HG02642 (cell line): ENCODE data around the gene KIF26A.

ENCODE experiments used
- ATAC-seq: cut with Tn5 transposase; IDR thresholded peaks from one replicate; pipeline ENCODE4 v1.9.1; 2021; ENCODE audit warnings: mild to moderate bottlenecking; ENCODE audit not compliant: unreplicated experiment, poor library complexity

Gene KIF26A

DNA sequence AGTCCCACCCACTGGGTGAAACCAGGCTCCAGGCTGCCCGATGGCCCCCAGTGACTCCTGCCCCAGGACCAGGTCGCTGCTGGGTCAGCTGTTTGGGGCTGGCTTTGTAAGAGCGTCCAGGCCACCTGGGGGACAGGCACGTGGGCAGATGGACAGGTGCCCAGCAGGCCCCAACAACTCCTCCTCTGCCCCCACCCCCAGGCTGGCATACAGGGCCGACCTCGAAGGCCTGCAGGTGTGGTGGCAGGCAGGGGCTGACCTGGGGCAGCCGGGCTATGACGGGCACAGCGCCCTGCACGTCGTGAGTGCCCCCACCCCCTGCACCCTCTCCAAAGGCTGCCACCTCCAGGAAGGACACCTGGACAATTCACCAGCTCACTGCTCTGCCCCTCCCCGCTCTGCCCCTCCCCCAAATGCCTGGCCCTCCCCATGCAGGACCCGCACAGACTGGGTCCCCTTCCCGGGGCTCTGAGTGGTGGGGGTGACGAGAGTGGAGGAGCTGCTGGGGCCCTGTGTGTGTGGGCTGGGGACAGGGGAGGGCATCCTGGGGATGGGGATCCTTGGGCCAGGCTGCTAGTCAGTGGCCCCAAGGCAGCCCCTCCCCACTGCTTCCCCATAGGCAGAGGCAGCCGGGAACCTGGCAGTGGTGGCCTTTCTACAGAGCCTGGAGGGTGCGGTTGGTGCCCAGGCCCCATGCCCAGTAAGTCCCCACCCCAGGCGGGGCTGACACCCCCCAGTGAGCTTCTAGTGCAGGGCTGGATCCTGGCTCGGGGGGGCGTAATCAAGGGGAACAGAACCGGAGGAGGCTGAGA lies 26.9 kb upstream of the KIF26A start:
- no peak for ATAC-seq

- no peak for ATAC-seq
Observed at GRCh38 chr14:104112113-104112505, 26.3 kb upstream of the KIF26A start.

DNA sequence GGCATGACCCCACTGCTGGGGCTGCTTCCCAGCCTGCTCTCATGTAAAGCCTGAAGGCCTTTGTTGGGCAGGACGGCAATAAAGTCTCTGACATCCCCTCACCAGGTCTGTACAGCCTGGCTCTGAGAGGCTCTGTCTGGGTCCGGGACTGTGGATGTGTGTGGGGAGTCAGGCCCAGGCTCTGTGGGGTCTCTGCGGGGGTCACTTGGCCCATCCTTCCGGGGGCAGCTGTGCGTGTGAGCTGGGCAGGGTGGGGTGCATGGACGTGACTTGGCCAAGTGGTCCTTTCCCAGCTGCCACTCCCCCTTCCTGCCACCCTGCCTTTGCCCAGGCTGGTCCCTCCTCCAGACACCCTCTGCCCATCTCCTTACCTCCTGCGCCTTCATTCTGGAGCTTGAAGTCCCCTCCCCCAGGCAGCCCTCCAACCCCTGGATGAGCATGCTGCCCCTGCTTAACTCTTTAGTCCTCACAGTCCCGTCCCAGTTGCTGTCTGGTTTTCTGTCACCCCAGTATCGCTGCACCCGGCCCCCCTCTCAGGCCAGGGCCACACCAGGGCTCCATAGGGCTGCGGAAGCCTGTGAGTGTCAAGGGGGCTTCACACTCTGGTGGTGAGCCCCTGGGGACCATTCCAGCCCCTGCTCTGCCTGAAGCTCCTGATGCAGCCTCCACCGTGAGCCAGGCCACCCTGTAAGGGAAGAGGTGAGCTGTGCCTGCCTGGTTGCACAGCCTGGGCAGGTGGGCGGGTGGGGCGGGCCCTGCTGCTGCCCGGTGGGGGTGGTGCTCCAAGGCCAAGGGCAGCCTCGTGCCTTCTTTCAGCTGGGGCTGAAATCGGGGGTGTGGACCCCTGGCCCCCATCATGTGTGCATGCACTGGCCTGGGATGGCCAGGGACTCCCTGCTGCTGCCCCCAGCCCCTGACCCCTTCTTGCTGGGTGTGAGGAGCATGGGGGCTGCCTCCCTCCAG lies 25.5 kb upstream of the KIF26A start:
- no peak for ATAC-seq

GRCh38 chr14:104113631-104114420 lies 24.6 kb upstream of the KIF26A start:
- no peak for ATAC-seq

GRCh38 chr14:104114421-104115130 lies 23.8 kb upstream of the KIF26A start:
- no peak for ATAC-seq

GRCh38 chr14:104115131-104115600 lies 23.2 kb upstream of the KIF26A start:
- ATAC-seq, result no peak

DNA sequence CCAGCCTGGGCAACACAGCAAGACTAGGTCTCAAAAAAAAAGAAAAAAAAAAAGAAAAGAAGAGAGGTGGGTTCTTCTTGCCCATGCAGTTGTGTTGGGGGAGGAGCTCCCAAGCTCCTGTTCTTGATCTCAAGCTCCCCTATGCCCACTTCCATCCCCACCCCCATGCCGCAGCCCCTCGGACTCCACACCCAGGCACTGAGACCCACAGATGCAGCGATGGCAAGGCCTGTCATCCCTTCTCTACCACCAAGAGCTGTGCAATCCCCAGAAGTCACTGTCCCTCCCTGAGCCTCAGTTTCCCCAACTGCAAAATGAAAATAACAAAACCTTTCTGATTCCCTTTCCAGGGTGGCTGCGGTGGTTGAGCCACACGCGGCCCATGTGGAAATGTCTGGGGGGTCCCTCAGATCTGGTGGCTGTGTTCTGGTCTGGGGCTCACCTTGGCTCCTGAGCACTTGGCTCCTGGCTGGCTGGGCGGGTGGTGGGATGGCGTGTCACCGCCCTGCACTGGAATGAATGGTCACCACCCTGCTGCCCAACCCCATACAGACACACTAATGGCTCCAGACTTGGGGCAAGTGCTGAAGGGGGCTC lies 22.6 kb upstream of the KIF26A start:
- no peak for ATAC-seq

GRCh38 chr14:104116288-104116755 lies 22.1 kb upstream of the KIF26A start:
- no peak for ATAC-seq

DNA sequence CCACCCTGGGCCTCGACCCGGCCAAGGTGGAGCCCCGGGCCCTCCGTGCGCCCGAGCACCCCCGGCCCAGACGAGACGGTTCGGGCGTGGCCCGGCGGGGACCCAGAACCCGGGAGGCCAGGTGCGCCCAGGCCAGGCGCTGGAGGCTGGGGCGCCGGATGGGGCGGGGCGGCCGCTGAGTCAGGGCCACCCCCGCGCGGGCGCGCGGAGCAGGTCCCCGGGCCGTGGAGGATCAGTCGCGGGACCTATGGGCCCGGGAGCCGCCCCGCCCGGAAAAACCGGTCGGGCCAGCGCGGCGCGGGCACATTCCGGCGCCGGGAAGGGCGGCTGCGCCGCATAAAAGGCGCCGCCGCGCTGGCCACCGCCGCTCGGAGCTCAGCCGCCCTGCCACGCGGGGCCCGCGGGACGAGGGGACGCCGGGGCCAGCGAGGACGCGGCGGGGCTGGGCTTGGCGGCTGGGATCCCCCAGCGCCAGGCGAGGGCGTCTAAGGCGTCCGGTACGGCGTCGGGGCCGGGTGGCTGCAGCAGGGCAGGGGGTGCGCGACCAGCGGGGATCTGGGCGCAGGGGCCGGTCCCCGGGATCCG lies 21.5 kb upstream of the KIF26A start:
- no peak for ATAC-seq

GRCh38 chr14:104117341-104118005 lies 20.9 kb upstream of the KIF26A start:
- no peak for ATAC-seq

DNA sequence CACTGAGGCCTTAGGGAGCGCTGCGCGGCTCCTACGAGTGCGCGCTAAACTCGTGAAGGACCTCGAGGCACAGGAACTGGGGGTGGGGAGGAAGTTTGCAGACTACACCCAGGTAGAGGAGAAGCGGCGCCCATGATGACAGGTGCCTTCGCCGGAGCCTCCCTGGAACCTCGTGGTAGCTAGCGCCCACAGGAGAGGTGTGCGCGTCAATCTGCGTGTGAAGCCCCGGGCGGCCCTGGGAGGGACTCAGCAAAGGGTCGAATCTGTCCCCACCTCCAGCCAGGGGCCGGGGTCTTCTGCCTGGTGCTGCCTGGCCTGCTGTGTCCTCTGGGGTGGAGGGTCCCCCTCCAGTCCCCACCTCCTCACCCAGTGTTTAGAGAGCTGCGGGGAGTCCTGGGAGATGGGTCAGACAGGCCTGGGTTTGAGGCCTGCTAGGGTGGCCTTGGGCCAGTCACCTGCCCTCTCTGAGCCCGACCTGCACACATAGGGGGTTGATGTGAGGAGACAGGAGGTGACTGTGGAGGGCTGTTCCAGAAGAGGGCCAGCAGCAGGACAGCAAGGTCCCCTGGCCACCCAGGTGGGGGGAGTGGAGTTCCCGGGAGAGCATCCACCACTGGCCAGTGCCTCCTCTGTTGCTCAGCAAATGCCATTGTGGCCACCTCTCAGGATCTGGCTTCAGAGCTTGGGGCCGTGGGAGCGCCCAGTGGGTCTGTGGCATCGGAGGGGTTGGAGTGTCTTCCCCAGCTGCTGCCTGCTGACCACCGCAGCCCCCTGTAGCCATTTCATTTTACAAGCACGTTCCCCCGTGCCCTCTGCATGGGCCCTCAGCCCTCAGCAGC lies 20.2 kb upstream of the KIF26A start:
- ATAC-seq, result no peak

- ATAC-seq, result no peak
Observed at GRCh38 chr14:104119119-104119487, 19.3 kb upstream of the KIF26A start.

GRCh38 chr14:104119488-104120251 lies 18.7 kb upstream of the KIF26A start:
- no peak for ATAC-seq

- ATAC-seq, result no peak
Observed at GRCh38 chr14:104120281-104120741, 18.1 kb upstream of the KIF26A start.

- ATAC-seq, result no peak
Observed at GRCh38 chr14:104121142-104121541, 17.2 kb upstream of the KIF26A start.

DNA sequence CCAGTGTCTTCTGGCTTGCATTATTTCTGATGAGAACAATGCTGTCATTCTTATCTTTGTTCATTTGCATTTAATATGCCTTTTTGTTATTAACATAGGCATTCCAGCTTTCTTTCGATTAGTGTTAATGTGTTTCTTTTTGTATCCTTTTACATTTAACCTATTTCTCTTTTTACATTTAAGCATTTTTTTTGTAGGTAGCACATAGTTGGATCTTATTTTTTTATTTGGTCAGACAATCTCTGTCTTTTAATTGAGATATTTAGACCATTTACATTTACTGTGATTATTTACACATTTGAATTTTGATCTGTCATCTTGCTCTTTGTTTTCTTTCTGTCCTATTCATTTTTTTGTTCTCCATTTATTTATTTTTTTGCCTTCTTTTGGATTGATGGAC lies 14.5 kb upstream of the KIF26A start:
- ATAC-seq, result no peak

DNA sequence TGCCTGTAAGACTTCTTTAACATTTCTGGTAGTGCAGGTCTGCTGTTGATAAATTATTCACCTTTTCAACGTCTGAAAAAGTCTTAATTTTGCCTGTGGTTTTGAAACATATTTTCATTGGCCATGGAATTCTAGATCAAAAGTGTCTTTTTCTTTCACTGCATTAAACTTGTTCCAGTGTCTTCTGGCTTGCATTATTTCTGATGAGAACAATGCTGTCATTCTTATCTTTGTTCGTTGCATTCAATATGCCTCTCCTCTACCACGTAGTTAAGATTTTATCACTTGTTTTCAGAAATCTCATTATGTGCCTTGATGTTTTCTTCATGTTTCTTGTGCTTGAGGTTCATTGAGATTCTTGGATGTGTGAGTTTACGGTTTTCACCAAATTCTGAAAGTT lies 13.4 kb upstream of the KIF26A start:
- ATAC-seq, result no peak
